H1 (cell line): Measurements from ENCODE around the gene NUP98. TPM values are rescaled to one million over a fixed set of nuclear protein-coding genes. Genes with fewer than 3 reads are reported as not detected.
A peak's percentile ranks its signal among the peaks of the same experiment; 100 is the strongest.

Experiments
- BACH1 ChIP-seq: IDR thresholded peaks from 2 replicates; pipeline ENCODE4 v1.6.1; 2012; ENCODE audit warnings: low read length, improper control_type of control experiment
- BCL11A ChIP-seq, 2 experiments: IDR thresholded peaks; one replicate each; pipeline ENCODE4 v1.6.1; 2011; ENCODE audit warnings: low read depth in 2 of 2, low read length in 2 of 2, mild to moderate bottlenecking in 2 of 2
- CBX5 ChIP-seq: fragments of 300-800, 300-1000 bp; sonication (generic); IDR thresholded peaks from 2 replicates; pipeline ENCODE4 v1.7.1; 2016; ENCODE audit warnings: antibody characterized with exemption, low read length, low read depth
- CBX8 ChIP-seq: fragments of 300-800, 300-1000 bp; sonication (generic); IDR thresholded peaks from 2 replicates; pipeline ENCODE4 v1.7.1; 2016; ENCODE audit warnings: low read depth, low read length, borderline replicate concordance
- CEBPB ChIP-seq: IDR thresholded peaks from 2 replicates; pipeline ENCODE4 v1.6.1; 2012; ENCODE audit warnings: low read depth, low read length
- CHD2 ChIP-seq: IDR thresholded peaks from 2 replicates; pipeline ENCODE4 v1.6.1; 2012; ENCODE audit warnings: low read length, improper control_type of control experiment
- CREB1 ChIP-seq: IDR thresholded peaks from 2 replicates; pipeline ENCODE4 v1.6.1; 2012; ENCODE audit warnings: inconsistent platforms
- CTBP2 ChIP-seq: IDR thresholded peaks from 2 replicates; pipeline ENCODE4 v1.7.0; 2011; ENCODE audit warnings: borderline replicate concordance, mild to moderate bottlenecking, moderate library complexity, mixed read lengths, low read length; ENCODE audit not compliant: insufficient read depth, insufficient read length
- CTCF ChIP-seq, 3 experiments: IDR thresholded peaks; 1 replicate in 2 of 3; 2 replicates in 1 of 3; pipeline versions ENCODE4 v1.5.1 to v1.6.1; 2011; ENCODE audit warnings: low read length in 3 of 3, mild to moderate bottlenecking in 3 of 3, inconsistent platforms in 2 of 3, low read depth in 1 of 3, moderate library complexity in 1 of 3; ENCODE audit not compliant: insufficient read depth in 1 of 3; ENCODE audit errors: control extremely low read depth in 1 of 3
- E2F6 ChIP-seq: IDR thresholded peaks from 2 replicates; pipeline ENCODE4 v1.6.1; 2012; ENCODE audit warnings: inconsistent platforms
- FOSL1 ChIP-seq: IDR thresholded peaks from 2 replicates; pipeline ENCODE4 v1.6.1; 2011; ENCODE audit warnings: mild to moderate bottlenecking, low read depth, low read length, moderate library complexity; ENCODE audit not compliant: insufficient read depth
- GABPA ChIP-seq: IDR thresholded peaks from 2 replicates; pipeline ENCODE4 v1.6.1; 2011; ENCODE audit warnings: mild to moderate bottlenecking, low read length, moderate library complexity, borderline replicate concordance; ENCODE audit not compliant: insufficient read depth
- JUND ChIP-seq: IDR thresholded peaks from 2 replicates; pipeline ENCODE4 v1.6.1; 2011; ENCODE audit warnings: mild to moderate bottlenecking, improper control_type of control experiment, low read length
- MAX ChIP-seq: IDR thresholded peaks from 2 replicates; pipeline ENCODE4 v1.6.1; 2012; ENCODE audit warnings: inconsistent platforms
- PHF8 ChIP-seq: fragments of 200-600 bp; sonication (generic); conservative IDR thresholded peaks from 2 replicates; pipeline ENCODE4 v1.7.1; 2012; ENCODE audit warnings: low read depth, mild to moderate bottlenecking, inconsistent platforms, low read length, moderate library complexity
- POLR2A ChIP-seq, 2 experiments: IDR thresholded peaks; 1 replicate in 1 of 2; 2 replicates in 1 of 2; pipeline ENCODE4 v1.6.1; 2011; ENCODE audit warnings: low read depth in 2 of 2, low read length in 2 of 2, mild to moderate bottlenecking in 2 of 2; ENCODE audit errors: control extremely low read depth in 1 of 2
- POLR2AphosphoS5 ChIP-seq: IDR thresholded peaks from 2 replicates; pipeline ENCODE4 v1.6.1; 2011; ENCODE audit warnings: low read depth, low read length
- RBBP5 ChIP-seq: IDR thresholded peaks from 2 replicates; pipeline ENCODE4 v1.7.1; 2012; ENCODE audit warnings: low read depth, mild to moderate bottlenecking, inconsistent platforms, low read length, moderate library complexity, borderline replicate concordance
- SP1 ChIP-seq: IDR thresholded peaks from 2 replicates; pipeline ENCODE4 v1.6.1; 2011; ENCODE audit warnings: low read depth, low read length
- SP2 ChIP-seq: IDR thresholded peaks from 2 replicates; pipeline ENCODE4 v1.6.1; 2012; ENCODE audit warnings: mild to moderate bottlenecking, low read length, inconsistent platforms
- SRF ChIP-seq: IDR thresholded peaks from 2 replicates; pipeline ENCODE4 v1.6.1; 2011; ENCODE audit warnings: mild to moderate bottlenecking, low read depth, low read length, moderate library complexity
- ZNF274 ChIP-seq: IDR thresholded peaks from 2 replicates; pipeline ENCODE4 v1.7.0; 2012; ENCODE audit warnings: low read length, borderline replicate concordance; ENCODE audit errors: extremely low read depth
- polyA plus RNA-seq, 7 experiments: library from polyadenylated mRNA; depleted of rRNA in 3 of 7; stranded (reverse) in 5 of 7; unstranded in 2 of 7; fragments of >200 nt in 5 of 7; fragments of 200-250 nt in 2 of 7; gene quantifications; 1 replicate in 5 of 7; 2 replicates in 1 of 7; 4 replicates in 1 of 7; pipeline versions ENCODE4 v1.2.1 to v1.2.3, GENCODE V29; 2011 to 2013; ENCODE audit warnings: missing spikeins in 2 of 7, mixed read lengths in 2 of 7
- total RNA-seq: library from RNA; stranded (reverse); fragmentation: NEBNext Ultra II Directional; extraction: Animal tissue kit (Norgen Biotek cat#: 25700); gene quantifications from 2 replicates; pipeline ENCODE4 v1.2.1, GENCODE V29; 2021

NUP98 gene
- total and polyA plus RNA-seq, 2 of the 8 experiments (the other 6 are each of a cell fraction or from before 2014, with no cell fraction given), result 98.6 to 261 TPM

- TF ChIP-seq CHD2 (peak; percentile 86), FOSL1 (no peak), BCL11A (IDR thresholded peaks at IDR 0.05; ENCODE audit: low read depth in 2 of 2, low read length in 2 of 2) (no peak), CEBPB (peak; percentile 98), SP1 (peak; percentile 90), POLR2A (IDR thresholded peaks at IDR 0.05; ENCODE audit: control extremely low read depth in 1 of 2, low read depth in 2 of 2, low read length in 2 of 2) (peak; percentile 90 to 97), CBX8 (no peak), E2F6 (peak; percentile 99), CREB1 (peak; percentile 93), JUND (peak; percentile 91), CBX5 (no peak), CTBP2 (peak; percentile 5), BACH1 (no peak), ZNF274 (no peak), MAX (peak; percentile 99), SRF (no peak), SP2 (peak; percentile 72), POLR2AphosphoS5 (peak; percentile 98), PHF8 (peak; percentile 99), RBBP5 (peak; percentile 33; the same call in 1 of the 2 replicates), CTCF (IDR thresholded peaks at IDR 0.05; ENCODE audit: control extremely low read depth in 1 of 3, insufficient read depth in 1 of 3, low read depth in 1 of 3, low read length in 3 of 3) (no peak), GABPA (no peak)
Measured at GRCh38 chr11:3797329-3798090, at the start of gene NUP98 (continued).
